Measurements from ENCODE around the gene PRR33.
"Not testable (repeated sequence)": the region's sequence is repeated elsewhere in the genome, so short reads cannot be mapped to it uniquely, and the experiment has no call there.

The PRR33 gene

DNA sequence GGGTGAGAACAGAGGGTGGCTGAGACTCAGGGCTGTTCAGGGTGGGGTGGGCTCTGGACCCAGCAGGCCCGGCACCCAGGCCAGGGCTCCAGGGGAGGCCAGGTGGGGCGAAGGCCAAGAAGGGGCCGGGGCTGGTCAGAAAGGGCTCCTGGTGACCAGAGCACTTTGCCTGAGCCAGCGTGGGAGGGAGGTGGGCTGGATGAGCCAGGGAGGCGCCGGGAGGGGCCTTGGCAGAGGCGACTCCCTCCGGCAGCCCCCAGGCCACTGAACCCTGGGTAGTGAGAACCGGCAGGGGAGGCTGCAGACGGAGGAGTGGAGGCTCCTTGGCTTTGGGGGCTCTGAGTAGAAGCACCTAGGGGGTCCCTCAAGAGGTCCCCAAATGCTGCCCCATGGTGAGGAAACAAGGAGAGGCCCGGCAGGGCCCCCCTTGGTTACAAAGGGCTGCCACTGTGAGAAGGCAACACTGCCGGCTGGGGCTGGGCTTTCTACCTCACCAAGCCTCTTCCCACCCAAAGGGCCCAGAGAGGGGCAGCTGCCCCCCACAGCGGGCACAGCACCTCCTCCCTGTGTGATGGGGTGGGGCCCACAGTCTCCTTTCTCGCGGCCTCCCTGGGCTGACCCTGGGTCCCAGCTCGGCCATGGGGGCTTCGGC, 17.1 kb downstream of the PRR33 start:
- DNase-seq: not testable (repeated sequence)

DNA sequence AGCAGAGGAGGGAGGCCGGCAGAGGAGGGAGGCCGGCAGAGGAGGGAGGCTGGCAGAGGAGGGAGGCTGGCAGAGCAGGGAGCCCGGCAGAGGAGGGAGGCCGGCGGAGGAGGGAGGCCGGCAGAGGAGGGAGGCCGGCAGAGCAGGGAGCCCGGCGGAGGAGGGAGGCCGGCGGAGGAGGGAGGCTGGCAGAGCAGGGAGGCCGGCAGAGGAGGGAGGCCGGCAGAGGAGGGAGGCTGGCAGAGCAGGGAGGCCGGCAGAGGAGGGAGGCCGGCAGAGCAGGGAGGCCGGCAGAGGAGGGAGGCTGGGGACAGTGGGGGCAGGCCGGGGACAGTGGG, 17.9 kb downstream of the PRR33 start:
- not testable (repeated sequence) for DNase-seq

DNA sequence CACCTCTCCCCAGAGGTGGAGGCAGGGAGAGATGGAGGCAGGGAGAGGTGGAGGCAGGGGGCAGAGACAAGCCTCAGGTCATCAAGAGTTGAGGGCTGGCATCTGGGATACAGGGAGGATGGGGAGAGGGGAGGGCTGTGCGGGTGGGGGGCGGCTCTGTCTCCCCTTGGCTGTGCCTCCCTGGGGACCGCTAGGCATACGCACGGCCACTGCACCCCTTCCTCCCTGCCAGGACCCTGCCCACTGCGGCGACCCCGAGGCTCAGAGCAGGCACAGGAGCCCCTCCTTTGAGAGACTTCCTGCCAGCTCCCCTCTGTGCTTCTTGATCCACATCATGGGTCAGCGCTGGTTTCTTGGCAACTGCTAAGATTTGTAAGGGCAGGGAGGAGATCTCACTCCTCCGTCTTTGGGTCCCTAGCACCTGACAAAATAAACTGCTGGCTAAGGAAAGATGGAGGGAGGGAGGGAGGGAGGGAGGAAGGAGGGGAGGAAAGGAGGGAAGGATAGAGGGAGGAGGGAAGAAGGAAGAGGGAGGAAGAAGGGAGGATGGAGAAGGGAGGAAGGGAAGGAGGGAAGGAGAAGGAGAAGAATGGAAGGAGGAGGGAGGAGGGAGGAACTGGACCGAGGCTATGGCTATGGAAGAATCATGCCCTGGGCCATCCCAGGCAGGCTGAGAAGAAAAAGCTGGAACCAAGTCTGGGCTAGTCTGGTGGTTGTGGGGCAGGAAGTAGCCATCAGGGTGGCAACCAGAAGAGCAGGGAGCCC, 18.5 kb downstream of the PRR33 start:
- DNase-seq: no peak

DNA sequence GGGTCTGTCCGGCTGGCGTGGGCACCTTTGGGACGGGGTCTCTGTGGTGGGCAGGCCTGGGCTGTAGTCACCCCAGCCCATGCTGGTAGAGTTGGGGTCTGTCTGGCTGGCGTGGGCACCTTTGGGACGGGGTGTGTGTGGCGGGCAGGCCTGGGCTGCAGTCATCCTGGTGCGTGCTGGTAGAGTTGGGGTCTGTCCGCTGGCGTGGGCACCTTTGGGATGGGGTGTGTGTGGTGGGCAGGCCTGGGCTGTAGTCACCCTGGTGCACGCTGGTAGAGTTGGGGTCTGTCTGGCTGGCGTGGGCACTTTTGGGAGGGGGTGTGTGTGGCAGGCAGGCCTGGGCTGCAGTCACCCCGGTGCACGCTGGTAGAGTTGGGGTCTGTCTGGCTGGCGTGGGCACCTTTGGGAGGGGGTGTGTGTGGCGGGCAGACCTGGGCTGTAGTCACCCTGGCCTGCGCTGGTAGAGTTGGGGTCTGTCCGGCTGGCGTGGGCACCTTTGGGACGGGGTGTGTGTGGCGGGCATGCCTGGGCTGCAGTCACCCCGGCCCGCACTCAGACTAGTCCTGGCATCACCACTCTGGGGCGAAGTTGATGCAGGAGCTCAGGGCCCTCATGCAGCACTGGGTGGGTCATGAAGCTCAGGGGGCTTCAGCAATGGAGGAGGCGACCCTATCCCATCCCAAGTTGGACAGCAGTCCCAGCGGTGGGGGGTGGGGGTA, 19.3 kb downstream of the PRR33 start:
- DNase-seq: no peak

DNA sequence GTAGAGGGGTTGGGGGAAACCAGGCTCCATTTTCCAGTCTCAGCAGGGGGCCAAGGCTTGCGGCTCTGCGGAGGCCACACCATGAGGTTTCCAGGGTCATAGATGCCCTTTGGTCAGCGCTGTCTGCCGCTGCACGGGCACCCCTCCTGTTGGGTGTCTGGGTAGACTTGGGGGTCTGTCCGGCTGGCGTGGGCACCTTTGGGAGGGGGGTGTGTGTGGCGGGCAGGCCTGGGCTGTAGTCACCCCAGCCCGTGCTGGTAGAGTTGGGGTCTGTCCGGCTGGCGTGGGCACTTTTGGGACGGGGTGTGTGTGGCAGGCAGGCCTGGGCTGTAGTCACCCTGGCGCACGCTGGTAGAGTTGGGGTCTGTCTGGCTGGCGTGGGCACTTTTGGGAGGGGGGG, 20.2 kb downstream of the PRR33 start:
- no peak for DNase-seq

DNA sequence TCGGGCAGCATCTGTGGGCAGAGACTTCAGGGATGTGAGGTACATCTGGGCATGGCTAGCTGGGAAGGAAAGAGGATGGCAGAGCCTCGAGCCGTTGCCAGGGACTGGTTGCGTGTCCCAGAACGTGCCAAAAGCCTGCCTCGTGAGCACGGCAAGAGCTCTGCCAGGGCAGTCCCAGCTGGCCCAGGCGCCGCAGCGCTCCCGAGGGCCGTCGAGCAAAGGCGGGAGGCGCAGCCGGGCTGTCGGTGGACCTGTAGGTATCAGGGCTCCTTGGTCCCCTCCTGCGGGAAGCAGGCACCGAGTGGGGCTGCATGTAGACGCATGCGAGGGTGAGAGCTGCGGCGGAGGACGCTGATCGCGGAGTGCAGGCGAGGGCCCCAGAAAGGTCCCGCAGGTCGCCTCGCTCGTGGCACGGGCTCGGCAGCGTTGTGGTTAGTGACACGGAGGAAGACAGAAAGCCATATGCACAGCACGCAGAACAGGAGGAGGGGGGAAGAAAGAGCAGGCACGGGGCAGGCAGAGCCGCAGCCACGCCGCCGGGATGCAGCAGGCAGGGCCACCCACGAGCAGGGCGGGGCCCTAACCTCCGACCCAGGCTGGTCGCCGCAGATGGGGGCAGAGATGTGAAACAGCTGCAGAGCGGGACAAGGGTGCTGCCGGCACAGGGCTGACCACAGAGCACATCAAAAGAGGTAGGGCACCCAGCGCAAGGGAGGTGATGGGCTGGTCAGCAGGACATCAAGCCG, 20.8 kb downstream of the PRR33 start:
- DNase-seq: no peak

DNA sequence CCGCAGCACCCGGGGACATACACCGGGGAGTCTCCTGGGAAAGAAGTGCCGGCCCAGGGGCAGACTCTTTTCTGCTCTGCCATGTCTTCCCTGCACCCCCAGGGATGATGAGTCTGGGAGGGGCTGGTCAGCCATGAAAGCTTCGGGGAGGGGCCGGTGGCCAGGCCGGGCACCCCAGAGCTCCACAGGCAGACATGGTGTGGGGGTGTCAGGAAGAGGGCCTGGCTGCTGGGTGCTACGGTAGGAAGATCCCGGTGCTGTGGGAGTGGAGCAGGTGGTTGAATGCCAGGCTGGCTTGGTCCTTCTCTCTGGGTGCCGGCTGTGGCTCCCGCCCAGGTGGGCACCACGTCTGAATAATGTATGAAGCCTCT, 21.4 kb downstream of the PRR33 start:
- DNase-seq: no peak

DNA sequence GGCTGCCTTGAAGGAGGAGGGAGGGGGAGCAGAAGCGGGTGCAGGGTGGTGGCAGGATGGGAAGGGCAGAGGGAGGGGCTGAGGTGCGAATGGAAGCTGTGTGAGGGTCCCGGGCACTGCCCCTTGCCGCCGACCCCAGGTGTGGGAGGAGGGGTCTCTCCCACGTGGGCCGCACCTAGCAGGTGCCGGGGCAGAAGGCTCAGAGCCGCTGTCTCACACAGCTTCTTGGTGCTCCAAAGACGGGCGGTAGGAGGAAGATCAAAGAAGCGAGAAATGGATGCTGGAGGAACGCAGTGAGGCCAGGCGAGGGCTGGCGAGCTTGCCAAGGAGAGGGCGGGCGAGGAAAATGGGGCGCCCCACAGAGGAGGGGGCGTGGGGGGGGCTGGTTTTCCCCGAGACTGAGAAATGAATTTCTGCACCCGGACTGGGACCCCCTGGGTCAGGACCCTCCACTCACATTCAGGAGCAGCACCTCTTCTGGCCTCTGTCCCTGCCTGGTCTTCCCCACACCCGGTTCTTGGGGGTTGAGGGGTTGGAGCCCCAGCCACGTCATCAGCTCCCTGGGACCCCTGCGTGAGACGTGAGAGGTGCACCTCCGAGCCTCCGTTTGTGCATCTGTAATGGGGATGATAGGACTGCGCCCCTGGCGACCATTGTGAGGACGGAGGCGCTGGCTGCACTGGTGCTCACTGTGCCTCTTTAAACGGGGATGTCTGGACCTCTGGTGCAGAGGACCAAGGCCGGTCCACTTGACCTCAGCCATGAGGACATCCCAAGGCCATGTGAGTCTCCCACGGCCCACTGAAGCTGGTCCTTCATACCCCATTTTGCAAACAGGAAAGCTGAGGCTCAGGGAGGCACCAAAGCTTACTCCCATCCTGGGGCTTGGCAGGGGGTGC, 22.0 kb downstream of the PRR33 start:
- peak; percentile 32 for DNase-seq

DNA sequence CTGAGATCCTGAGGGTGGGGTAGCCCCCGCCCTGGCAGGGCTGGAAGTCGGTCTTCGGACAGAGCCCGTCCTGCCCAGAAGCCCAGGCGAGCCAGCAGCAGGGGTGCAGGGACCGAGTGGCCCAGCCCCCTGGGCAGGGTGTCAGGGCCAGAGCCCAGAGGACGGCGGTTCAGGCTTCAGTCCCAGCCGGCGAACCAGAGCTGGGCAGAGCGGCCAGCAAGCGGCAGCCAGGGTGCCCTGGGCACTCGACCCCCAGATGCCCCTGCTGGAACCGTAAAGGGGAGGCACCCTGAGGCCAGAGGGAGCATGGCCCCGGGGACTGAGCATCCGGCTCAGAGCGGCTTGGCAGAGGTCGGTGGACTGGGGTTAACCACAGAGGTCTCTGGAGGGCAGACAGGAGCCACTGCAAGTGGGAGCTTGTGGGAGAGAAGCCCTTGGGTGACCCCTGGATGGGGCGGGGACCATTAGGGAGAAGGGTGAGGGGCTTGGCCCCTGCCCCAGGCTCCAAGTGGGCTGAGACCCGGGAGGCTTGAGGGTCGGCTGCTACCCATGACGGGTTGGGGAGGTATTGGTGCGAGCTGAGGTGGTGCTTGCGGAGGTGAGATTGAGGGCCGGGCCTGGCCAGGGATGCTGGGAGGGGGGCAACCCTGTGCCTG, 22.9 kb downstream of the PRR33 start:
- no peak for DNase-seq

DNA sequence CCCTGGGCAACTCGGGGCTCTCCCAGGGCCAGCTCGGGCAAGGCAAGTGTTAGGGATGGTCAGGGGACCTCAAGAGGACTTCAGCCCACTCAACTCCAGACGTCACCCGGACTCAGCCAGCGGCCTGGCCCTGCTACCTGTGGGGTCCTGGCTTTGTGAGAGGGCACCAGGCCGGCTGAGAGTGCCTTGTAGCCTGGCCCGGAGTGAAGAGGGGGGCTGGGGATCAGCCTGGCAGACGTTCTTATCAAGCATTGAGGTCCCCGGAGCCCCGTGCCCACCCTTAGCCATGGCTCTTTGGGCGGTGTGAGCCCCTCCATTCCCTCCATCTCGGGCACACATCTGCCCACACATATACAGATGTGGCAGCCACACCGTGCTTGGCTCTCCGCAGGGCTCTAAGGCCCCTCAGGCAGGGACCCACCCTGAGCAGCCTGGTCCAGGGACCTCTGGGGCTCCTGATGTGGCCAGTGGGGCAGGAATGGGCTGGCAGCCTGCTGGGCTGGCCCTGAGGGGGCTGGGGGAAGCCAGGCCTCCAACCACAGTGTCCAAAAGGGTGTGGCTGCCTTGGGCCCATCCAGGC, 23.5 kb downstream of the PRR33 start:
- no peak for DNase-seq

DNA sequence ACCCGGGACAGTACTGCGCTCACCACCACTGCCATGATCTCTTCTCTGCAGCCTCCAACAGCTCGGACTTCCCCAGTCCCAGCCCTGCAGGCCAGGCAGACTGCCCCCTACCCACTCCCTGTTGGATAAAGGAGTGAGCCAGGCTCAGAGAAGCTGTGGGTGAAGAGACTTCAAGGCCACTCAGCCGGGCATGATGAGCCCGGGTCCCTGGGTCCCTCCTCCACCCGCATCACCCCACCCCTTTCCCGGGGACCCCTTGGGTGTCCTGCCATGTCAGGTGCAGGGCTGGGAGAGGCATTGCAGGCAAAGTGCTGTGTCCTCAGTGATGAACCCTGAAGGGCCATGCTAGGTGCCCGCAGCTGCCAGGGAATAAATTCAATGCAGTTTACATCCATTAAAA, 24.3 kb downstream of the PRR33 start:
- no peak for DNase-seq

DNA sequence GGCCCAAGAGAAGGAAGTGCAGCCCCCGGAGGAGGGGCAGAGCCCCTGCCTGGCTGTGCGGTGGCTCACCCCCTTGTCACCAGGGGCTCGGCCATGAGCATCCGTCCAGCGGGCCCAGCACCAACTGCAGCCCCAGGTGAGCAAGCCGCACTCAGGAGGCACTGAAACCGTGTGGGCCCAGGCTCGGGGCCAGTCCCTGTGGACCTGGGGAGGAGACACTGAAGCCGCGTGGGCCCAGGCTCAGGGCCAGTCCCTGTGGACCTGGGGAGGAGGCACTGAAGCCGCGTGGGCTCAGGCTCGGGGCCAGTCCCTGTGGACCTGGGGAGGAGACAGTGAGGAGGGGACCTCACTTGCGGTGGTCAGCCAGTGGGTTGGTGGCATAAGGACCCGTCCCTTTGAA, 24.9 kb downstream of the PRR33 start:
- no peak for DNase-seq

DNA sequence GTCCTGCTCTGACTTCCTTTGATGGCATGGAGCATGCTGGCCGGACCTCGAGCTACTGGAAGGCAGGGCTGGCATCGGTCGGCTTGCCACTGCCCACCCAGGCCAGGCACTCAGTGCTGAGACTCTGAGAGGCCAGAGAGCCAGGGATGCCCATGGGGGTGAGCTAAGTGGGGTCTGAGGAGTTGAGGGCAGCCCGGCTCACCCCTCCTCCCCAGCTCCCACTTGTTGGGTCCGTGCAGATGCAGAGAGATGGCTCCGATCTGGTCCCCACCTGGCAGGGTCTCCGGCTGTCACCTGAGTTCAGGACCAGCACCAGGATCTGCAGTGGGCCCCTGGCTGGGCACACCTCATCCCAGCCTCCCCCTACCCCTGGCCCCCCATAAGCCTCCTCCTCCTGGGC, 25.5 kb downstream of the PRR33 start:
- no peak for DNase-seq

DNA sequence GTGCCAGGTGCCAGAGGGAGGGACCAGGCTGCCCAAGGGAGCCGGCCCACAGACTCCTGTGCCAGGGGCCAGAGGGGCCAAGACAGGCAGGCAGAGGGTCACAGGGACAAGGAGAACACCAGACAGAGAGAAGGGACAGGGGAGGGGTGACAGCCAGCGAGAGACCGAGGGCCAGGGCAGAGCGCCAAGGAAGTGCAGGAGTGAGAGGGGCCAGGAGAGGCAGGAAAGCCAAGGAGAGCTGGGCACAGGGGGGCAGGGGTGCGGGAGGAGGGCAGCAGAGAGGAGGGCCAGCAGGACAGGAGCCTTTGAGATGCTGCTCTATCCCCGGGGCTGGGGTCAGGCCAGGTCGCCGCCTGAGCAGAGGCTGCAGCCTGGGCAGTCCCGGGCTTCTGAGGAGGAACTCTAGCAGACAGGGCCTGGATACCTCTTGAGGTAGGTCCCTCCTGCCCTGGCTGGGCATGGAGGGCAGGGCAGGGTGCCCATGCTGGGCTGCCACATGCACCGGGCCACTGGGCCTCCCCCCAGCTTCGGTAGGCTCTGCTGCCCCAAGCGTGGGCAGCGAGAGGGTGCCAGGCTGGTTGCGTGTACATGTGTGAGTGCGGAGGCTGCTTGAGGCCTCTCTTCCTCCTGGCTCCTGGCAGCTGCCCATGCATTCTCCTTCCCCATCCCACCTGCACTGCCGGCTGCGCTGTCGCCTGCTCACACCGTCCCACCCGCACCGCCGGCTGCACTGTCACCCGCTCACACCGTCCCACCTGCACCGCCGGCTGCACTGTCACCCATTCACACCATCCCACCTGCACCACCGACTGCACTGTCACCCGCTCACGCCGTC, 26.6 kb downstream of the PRR33 start:
- DNase-seq: no peak

DNA sequence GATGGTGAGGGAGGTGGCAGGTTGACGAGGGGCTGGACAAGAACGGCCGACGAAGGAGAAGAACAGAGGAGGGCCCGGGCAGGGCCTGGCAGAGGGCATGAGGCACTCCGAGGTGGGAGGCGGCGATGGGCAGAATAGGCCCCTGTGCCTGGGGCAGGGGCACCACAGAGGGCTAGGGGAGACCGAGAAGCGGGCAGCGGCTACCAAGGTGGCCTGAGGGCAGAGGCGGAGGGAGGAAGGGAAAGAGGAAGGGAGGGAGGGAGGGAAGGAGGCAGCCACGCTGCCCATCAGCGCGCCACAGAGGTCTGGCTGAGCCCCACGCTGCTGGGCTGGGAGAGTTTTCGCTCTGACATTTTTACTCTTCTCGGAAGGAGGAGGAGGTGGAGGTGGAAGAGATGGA, 27.5 kb downstream of the PRR33 start:
- no peak for DNase-seq

DNA sequence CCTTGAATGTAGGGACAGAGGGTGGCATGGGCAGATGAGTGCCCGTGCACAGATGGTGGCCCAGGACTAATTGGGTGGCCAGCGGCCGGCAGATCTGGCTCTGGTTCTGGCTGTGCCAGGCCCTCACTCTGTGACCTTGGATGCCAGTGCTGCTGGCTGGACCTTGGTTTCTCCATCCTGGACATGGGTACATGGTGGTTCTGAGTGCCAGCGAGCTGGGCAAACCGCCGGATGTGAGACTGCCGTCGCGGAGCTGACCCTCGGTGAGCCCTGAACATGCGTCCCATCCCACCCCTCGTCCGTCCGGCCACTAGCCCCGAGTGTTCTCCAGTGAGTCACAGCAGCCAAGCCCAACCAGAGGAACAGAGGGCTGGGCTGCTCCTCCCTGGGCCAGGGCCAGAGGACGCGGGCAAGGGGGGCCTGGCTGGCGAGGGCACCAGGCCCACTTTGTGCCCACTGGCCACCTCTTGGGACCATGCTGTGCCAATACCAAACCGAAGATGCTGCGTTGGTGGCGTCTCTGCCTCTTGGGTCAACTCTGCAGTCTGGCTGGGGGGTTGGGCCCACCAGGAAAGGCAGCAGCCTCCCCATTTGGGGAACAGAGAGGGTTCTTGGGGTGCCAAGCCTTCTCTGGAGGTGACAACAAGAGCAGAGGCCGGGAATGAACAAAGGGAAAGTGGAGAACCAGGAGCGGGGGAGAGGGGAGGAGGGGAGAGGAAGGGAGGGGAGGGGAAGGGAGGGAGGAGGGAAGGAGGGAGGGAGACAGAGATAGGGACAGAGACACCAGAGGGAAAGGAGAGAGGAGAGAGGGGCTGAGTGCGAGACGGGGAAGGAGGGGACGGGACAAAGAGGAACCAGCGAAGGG, 28.1 kb downstream of the PRR33 start:
- DNase-seq: no peak

DNA sequence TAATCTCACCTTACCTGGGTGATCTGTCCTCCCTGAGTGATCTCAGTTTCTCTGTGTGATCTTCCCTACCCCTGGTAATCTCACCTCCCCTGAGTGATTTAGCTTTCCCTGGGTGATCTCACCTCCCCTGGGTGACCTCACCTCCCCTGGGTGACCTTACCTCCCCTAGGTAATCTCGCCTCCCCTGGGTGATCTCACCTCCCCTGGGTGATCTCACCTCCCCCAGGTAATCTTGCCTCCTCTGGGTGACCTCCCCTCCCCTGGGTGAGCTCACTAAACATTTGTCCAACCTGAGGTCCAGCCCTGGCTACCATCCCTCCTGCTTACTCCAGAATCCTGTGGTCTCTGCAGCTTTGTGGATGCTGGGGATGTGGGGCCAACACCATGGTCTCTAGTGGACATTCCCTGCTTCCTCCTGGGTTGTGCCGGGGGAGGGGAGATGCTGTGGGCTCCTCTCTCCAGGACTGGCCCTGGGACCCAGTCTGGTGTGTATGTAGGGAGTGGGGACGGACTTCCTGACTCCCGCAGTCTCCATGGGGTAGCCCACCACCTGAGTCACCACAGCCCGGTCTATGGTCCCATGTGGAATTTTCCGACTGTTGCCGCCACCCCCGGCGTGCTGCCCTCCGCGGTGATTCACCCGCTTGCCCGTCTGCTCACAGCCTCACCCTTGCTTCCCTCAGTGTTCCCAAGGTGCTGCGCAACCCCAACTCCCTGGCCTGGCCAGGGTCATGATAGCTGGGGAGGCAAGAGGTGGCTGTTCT, 28.9 kb downstream of the PRR33 start:
- DNase-seq: no peak

Measured in NCI-H82 (cell line).